Central memory CD8-positive, alpha-beta T cell (primary cell): Measurements from ENCODE around the gene COX15.
A peak's percentile ranks its signal among the peaks of the same experiment; 100 is the strongest.

ENCODE experiments used
- ATAC-seq: fragments of 150-1000 bp; cut with Tn5 transposase; replicated peaks from 2 replicates; pipeline ENCODE4 v1.10.0; 2022; ENCODE audit warnings: mild to moderate bottlenecking, moderate FRiP score, moderate number of reproducible peaks; ENCODE audit not compliant: poor library complexity, severe bottlenecking; ENCODE audit errors: extremely low read depth
- DNase-seq, 2 donors: peaks; one replicate each; pipeline ENCODE4 v3.0.0; 2021; ENCODE audit warnings: low spot score in 2 of 2
- H3K27ac Mint-ChIP-seq: one replicate; pipeline ENCODE4 v1.8.0; 2022; ENCODE audit warnings: low read depth, mild to moderate bottlenecking, moderate library complexity, mixed read lengths
- H3K27me3 Mint-ChIP-seq: one replicate; pipeline ENCODE4 v1.8.0; 2022; ENCODE audit warnings: mixed read lengths
- H3K36me3 Mint-ChIP-seq: one replicate; pipeline ENCODE4 v1.8.0; 2022; ENCODE audit warnings: mild to moderate bottlenecking, moderate library complexity, mixed read lengths; ENCODE audit not compliant: insufficient read depth
- H3K4me1 Mint-ChIP-seq: one replicate; pipeline ENCODE4 v1.8.0; 2022; ENCODE audit warnings: mixed read lengths
- H3K4me3 Mint-ChIP-seq: one replicate; pipeline ENCODE4 v1.8.0; 2022; ENCODE audit warnings: mild to moderate bottlenecking, moderate library complexity, mixed read lengths
- H3K9me3 Mint-ChIP-seq: one replicate; pipeline ENCODE4 v1.8.0; 2022; ENCODE audit warnings: mixed read lengths

The COX15 gene

DNA sequence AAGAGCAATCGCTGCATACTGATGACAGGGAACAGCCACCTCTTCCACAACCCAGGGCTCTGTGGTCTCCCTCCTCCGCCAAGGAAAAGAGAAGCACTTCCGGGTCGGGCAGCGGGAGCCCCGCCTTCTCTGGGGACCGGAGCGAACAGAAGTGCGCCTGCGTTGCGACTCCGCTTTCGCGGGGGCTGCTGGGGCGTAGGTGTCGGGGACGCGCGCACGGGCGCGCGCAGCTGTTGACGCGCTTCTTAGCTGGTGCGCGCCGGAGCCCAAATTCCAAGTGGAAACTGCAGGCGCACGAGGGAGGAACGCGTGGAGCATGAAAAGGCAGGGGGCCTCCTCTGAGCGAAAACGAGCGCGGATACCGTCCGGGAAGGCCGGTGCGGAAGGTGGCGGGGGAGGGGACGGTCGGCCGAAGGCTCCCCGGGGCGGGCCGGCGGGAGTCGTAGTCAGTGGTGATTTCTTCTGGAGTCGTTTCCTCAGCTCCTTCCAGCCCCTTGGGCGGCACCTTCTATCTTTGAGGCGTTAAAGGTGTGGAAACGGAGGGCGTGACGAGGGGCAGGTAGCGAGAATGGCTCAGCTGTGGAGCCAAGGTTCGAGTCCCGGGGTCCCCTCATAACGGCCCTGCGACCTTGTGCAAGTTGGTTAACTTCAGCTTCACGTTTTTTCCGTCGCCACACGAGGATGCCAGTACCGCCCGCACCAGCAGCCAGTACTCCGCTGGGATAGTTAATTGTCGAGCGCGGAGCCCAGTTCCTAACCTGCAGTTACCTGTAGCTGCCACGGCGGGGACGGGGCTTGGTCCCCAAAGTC lies at the start of gene COX15, which contains the start of gene CUTC:
TSS of gene COX15 (minus strand) at position 95 of the 810 bp plus-strand sequence. CDS start at position 17, 78 bp downstream.
TSS of gene CUTC (plus strand) at position 202 of the 810 bp plus-strand sequence. CDS start at position 317, 115 bp downstream.
- Mint-ChIP-seq H3K4me1 (peaks cover 43% of the 10 kb centered on the region), H3K9me3 (no peaks in the 10 kb centered on the region), H3K27me3 (no peaks in the 10 kb centered on the region), H3K4me3 (peak within 1 kb of the TSS; percentile 100), H3K27ac (peak within 1 kb of the TSS; percentile 99), H3K36me3 (peaks cover 26% of the 10 kb centered on the region)
- peak; percentile 87 for ATAC-seq
- DNase-seq: peak; percentile 91

DNA sequence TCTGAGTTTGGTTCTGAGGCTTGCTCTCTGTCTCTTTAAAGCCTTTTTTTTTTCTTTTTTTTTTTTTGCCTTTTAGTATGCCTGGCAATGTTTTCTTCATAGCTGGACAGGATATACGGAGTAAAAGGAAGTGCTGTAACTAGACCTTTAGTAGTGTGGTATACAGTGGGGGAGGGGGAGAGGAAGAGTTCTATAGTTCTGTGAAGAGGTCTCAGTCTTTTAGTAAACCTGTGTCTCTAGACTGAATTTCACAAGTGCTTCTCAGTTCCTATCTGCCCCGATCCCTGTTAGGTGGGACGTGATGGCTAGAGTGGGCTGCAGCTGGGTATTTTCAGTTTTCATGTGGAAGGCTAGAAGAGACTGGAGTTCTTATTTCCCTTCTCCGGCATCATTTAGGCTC lies 47.4 kb upstream of the COX15 start:
- Mint-ChIP-seq H3K4me1 (no peaks in the 10 kb centered on the region), H3K27ac (no peak overlapping the region), H3K27me3 (peaks cover 7% of the 10 kb centered on the region), H3K9me3 (no peaks in the 10 kb centered on the region), H3K4me3 (no peak overlapping the region), H3K36me3 (peaks cover 2% of the 10 kb centered on the region)
- DNase-seq: no peak
- ATAC-seq: no peak

DNA sequence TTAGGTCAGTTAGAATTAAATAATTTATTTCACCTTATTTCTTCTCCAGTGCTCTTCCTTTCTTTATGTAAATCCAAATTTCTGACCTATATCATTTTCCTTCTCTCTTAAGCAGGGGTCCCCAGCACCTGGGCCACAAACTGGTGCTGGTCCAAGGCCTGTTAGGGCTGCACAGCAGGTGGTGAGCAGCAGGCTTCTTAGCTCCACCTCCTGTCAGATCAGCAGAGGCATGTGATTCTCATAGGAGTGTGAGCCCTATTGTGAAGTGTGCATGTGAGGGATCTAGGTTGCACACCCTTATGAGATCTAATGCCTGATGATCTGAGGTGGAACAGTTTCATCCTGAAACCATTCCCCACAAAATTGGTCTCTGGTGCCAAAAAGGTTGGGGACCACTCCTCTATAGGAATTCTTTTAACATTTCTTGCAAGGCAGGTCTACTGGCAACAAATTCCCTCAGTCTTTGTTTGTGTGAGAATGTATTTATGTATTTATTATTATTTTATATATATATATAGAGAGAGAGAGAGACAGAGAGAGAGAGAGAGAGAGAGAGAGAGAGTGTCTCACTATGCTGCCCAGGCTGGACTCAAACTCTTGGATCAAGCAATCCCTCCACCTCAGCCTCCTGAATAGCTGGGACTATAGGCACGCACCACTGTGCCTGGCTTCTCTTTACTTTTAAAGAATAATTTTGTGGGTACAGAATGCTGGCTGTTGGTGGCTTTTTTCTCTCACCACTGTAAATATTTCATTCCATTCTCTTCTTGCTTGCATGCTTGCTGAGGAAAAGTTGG lies 46.2 kb upstream of the COX15 start:
- H3K36me3 Mint-ChIP-seq: peaks cover 2% of the 10 kb centered on the region
- no peaks in the 10 kb centered on the region for H3K9me3 Mint-ChIP-seq
- H3K27ac Mint-ChIP-seq: peak overlapping the region; percentile 81
- DNase-seq (no peak), ATAC-seq (no peak)
- H3K27me3 Mint-ChIP-seq: peaks cover 7% of the 10 kb centered on the region
- H3K4me3 Mint-ChIP-seq: no peak overlapping the region
- no peaks in the 10 kb centered on the region for H3K4me1 Mint-ChIP-seq

DNA sequence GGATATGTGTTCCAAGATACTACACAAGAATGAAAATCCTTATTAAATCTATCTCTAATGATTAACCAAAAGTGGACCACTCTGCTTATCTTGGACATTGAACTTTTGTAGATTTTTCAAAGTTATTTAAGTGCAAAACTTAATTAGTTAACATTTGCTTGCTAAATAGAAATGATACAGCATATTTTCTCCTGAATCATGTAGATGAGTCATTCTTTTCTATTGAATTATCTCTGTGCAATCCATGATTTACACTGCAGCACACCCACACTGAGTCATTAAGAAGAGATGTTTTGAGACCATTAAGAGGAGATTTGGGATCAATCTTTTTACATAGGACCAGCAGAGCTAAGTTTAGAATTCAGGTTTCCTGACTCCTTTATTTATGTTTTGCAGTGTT lies 43.9 kb upstream of the COX15 start:
- H3K36me3 Mint-ChIP-seq: peaks cover 2% of the 10 kb centered on the region
- no peak for ATAC-seq
- H3K9me3 Mint-ChIP-seq: no peaks in the 10 kb centered on the region
- no peak overlapping the region for H3K4me3 Mint-ChIP-seq
- peaks cover 7% of the 10 kb centered on the region for H3K27me3 Mint-ChIP-seq
- no peaks in the 10 kb centered on the region for H3K4me1 Mint-ChIP-seq
- no peak overlapping the region for H3K27ac Mint-ChIP-seq
- DNase-seq: no peak

DNA sequence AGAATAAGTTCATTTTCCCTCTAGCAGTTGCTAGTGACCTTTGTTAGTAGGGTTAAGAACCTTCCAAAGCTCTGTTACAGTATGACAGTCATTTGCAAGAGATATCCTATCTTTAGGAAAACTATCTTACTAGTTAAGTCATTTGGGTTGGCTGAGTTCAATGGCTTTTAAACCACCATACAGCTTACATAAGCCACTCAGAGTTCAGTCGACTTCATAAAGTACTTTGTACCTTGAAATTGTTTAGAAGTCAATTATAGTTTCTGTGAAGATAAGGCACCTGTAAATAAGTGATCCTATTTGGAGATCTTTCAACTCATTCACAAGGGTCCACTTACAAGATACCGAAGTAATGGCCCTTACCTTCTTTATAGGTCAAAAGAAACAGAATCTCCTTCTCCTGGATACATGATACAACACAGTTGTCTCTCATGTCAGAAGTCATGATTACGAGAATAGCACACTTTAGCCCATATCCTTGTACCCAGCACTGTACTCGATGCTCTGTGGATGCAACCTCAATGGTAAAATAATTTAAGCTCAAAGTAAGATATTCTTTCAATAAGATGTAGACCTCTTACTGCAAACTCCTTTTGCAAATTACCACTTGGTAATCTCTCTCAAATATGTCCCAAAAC lies 38.6 kb upstream of the COX15 start:
- H3K4me3 Mint-ChIP-seq: no peak overlapping the region
- H3K36me3 Mint-ChIP-seq: no peaks in the 10 kb centered on the region
- no peak for DNase-seq
- no peaks in the 10 kb centered on the region for H3K27me3 Mint-ChIP-seq
- no peak overlapping the region for H3K27ac Mint-ChIP-seq
- ATAC-seq: no peak
- H3K4me1 Mint-ChIP-seq: peaks cover 9% of the 10 kb centered on the region
- H3K9me3 Mint-ChIP-seq: no peaks in the 10 kb centered on the region

DNA sequence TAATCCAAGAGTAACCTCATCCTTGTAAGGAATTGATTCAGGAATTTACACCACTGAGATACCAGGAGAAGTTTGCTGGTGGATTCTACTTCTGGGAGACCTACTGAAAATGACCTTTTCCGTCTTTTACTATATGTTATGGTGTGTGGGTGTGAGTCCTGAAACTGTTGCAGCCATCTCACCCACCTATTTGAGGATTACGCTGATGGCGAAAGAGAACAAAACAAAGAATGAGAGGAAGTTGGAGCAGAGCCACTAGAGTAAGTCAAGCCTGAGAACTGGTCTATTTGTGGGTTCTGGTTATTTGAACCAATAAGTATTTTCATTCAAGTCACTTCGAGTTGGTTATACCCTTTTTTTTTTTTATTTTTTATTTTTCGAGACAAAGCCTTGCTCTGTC lies 37.8 kb upstream of the COX15 start:
- DNase-seq (no peak), ATAC-seq (no peak)
- H3K27me3 Mint-ChIP-seq: no peaks in the 10 kb centered on the region
- H3K9me3 Mint-ChIP-seq: no peaks in the 10 kb centered on the region
- peaks cover 9% of the 10 kb centered on the region for H3K4me1 Mint-ChIP-seq
- no peak overlapping the region for H3K27ac Mint-ChIP-seq
- no peaks in the 10 kb centered on the region for H3K36me3 Mint-ChIP-seq
- H3K4me3 Mint-ChIP-seq: no peak overlapping the region

DNA sequence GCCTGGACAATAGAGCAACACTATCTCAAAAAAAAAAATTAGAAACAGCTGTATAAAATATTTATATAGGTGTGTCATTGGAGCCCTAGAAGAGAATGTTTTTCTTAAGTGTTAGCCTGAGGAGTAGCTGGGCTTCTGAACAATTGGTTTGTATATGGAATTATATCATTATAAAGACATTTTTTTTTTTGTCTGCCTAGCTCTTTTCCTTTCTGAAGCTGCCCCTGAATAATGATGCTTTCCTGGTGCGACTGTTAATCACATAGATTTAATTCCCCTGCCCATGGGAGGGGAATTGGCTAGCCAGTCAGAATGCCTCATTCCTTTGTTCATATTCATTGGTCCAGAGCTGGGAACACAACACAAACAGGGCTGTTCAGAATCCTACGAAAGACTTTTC lies 36.6 kb upstream of the COX15 start:
- Mint-ChIP-seq H3K36me3 (no peaks in the 10 kb centered on the region), H3K4me3 (no peak overlapping the region), H3K9me3 (no peaks in the 10 kb centered on the region), H3K27me3 (no peaks in the 10 kb centered on the region), H3K27ac (no peak overlapping the region), H3K4me1 (peaks cover 9% of the 10 kb centered on the region)
- DNase-seq: no peak
- no peak for ATAC-seq

DNA sequence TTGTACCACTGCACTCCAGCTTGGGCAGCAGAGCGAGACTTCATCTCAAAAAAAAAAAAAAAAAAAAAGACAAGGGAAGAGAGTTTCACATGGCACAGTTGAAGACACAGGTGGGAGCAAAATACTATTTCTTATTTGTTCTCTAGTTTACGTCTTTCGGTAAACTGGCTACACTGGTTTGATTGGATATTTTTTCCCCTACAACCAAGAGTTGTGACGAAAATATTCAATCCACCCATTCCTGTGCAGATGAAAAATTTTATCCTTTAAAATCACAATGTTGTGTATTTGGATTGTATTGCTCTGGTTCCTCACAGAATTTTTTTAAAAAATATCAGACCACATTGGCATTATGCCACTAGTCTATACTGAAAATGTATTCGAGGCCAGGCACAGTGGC lies 36.0 kb upstream of the COX15 start:
- Mint-ChIP-seq H3K4me3 (no peak overlapping the region), H3K36me3 (no peaks in the 10 kb centered on the region), H3K9me3 (no peaks in the 10 kb centered on the region), H3K4me1 (peaks cover 9% of the 10 kb centered on the region), H3K27me3 (no peaks in the 10 kb centered on the region), H3K27ac (no peak overlapping the region)
- no peak for ATAC-seq
- DNase-seq: no peak

DNA sequence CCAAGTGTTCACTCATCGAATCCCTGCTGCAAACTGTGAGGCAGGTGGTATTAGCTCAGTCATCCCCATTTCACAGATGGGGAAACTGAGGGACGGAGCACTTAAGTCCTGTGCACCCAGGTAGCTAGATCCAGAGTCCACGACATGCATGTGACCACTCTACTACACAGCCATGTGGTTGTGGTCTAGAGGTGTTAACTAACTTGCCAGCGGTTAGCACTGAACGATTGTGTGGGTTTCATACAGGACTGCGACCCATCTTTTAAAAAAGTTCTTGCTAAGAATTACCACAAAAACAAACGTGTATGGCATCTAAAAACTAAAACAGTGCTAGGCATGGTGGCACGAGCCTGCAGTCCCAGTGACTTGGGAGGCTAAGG lies 34.4 kb upstream of the COX15 start:
- H3K4me3 Mint-ChIP-seq: no peak overlapping the region
- H3K36me3 Mint-ChIP-seq: no peaks in the 10 kb centered on the region
- H3K27me3 Mint-ChIP-seq: no peaks in the 10 kb centered on the region
- no peaks in the 10 kb centered on the region for H3K9me3 Mint-ChIP-seq
- ATAC-seq (peak; percentile 82), DNase-seq (peak in 1 of 2 donors; percentile 13)
- H3K4me1 Mint-ChIP-seq: peaks cover 9% of the 10 kb centered on the region
- H3K27ac Mint-ChIP-seq: no peak overlapping the region

DNA sequence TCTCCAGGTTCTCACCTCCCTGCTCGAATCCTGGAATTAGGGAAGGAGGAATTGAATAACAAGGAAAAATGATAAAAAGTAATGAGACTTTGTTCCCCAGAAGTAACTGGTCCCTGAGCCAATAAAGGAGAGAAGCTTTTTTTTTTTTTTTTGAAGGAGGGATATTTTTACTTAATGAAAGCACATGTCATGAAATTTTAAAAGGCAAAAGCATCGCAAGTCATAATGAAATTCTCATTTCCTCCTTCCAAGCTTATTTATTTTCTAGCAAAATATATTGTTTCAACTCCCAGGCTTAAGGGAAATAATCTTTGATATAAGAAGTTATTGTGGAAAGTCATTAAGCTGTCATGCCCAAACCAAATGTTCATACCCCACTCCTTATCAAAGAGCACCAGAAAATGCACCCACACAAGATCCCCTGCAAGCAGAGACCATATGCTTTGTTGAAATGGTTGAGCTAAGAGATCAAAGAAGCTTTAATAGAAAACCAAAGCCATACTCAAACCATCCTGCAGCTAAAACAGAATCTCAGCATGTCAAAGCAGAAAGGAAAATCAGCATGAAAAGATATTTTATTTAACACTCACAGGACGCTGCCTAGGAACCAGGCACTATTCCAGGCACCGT lies 33.9 kb upstream of the COX15 start:
- Mint-ChIP-seq H3K9me3 (no peaks in the 10 kb centered on the region), H3K4me3 (no peak overlapping the region), H3K27me3 (no peaks in the 10 kb centered on the region), H3K4me1 (peaks cover 9% of the 10 kb centered on the region), H3K27ac (no peak overlapping the region), H3K36me3 (no peaks in the 10 kb centered on the region)
- ATAC-seq (no peak), DNase-seq (no peak)

DNA sequence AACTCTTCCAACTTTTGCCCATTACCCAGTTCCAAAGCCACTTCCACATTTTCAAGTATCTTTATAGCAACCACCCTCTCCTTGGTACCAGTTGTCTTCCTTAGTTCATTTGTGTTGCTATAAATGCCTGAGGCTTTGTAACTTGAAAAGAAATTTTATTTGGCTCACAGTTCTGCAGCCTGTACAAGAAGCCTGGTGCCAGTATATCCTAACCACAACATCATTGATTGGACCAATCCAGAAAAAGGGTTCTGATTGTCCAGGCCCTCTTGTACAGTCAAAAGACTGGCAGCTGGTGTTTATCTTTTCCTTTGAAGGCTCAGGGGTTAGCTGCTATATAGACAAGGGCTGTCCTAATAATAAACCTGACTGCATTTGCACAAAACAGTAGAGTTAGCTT lies 29.4 kb upstream of the COX15 start:
- no peaks in the 10 kb centered on the region for H3K9me3 Mint-ChIP-seq
- peaks cover 12% of the 10 kb centered on the region for H3K36me3 Mint-ChIP-seq
- peaks cover 8% of the 10 kb centered on the region for H3K4me1 Mint-ChIP-seq
- no peaks in the 10 kb centered on the region for H3K27me3 Mint-ChIP-seq
- no peak overlapping the region for H3K4me3 Mint-ChIP-seq
- DNase-seq: no peak
- ATAC-seq: no peak
- no peak overlapping the region for H3K27ac Mint-ChIP-seq

DNA sequence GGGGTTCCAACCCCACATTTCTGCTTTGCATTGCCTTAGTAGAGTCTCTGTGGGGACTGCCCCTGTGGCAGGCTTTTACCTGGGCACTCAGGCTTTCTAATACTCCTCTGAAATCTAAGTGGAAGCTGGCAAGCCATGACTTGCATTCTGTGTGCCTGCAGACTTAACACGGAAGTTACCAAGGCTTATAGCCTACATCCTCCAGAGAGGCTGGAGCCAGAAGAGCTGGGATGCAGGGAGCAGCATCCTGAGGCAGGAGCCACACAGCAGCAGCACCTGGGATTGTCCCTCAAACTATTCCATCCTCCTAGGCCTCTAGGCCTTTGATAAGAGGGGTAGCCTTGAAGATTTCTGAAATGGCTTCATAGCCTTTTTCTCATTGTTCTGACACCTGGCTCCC lies 28.4 kb upstream of the COX15 start:
- Mint-ChIP-seq H3K4me1 (no peaks in the 10 kb centered on the region), H3K9me3 (no peaks in the 10 kb centered on the region), H3K36me3 (peaks cover 20% of the 10 kb centered on the region), H3K4me3 (no peak overlapping the region), H3K27ac (no peak overlapping the region), H3K27me3 (no peaks in the 10 kb centered on the region)
- ATAC-seq: no peak
- no peak for DNase-seq
